HG02870 (cell line): ENCODE results near the gene CACNA2D3.

Source experiments
- ATAC-seq: cut with Tn5 transposase; IDR thresholded peaks from one replicate; pipeline ENCODE4 v1.9.1; 2021; ENCODE audit warnings: mild to moderate bottlenecking, moderate library complexity; ENCODE audit not compliant: unreplicated experiment

The CACNA2D3 gene

DNA sequence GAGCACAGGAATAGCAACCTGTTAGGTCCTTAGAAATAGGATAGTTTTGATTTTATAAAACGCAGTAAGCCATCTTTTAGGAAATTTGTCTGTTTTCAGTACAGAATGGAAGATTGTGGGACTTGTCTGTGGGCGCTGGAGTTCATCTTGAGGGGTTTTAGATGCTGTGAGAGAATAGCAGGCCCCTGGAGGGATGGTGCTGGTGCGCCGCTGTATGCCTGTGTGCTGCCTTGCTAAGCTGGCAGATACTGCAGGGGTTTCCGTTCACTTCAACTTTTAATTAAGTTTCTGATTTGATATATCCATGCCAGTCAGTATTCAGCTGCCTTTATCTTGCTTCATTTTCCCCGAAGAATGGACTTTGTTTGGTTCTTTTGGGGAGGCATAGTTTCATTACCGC, 4.2 kb downstream of the CACNA2D3 start:
- ATAC-seq, result no peak

DNA sequence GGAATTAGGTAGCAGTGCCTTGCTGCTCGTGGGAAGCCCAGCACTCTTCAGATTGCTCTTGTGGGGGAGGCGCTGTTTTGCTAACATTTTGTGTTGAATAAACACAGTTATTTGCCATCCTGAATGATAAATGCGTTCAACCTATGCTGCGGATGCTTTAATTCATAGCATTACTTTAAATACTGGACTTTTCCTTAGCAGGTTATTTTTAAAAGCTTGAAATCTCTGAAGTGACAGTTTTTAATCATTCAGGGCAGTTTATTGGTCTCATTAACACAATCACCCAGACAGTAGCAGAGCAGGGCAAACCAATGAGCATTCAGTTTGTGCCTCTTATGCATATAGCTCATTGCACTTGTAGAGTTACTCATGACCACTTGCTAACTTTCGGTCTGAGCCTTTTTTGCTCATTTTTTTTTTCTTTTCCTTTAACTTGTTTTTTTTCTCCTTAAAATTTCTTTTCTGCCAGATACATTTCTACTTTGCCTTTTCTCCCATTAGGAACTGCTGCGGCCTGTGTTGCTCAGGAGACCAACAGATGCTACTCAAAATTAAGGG, 5.2 kb downstream of the CACNA2D3 start:
- no peak for ATAC-seq

DNA sequence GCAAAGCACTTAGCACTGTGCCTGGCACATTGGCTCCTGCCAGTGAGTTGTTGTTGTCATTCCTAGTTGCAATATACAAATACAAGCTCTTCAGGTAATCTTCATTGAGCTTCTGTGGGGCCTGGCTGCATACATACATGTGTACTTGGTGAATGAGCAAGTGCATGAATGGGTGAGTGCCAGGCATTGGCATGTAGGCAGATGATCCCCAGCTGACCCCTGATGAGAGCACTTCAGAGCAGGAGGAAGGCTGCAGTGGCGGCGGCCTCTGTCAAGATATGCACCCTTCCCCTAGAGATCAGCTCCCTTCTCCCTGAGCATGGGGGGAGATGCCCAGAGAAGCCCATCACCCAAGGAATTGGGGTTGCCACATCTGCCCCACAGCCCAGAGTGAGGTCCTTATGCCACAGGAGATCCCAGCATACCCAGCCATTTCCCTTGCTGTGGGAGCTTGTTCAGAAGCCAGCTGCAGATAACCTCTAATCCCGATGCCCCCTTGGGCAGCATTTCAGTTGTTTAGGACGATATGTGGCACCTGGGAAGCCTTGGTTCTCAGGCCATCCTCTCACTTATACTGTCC, 8.8 kb downstream of the CACNA2D3 start:
- no peak for ATAC-seq

DNA sequence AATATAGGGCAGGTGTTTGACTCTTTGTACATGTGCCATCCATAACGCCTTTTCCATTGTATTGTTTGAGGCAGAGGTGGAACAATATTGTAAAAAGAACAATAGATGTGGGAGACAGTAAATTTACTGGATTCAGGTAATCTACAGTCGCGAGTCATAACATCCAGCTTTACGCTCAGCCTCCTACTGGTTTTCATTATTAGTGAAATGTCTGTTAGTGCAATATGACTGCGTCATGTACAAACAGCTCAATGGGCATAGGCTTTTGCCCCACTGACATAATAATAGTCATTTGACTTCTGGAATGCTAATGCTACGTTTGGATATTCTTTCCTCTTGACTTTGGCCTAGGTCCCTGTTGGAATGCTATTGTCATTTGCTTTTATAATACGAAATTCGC, 9.5 kb downstream of the CACNA2D3 start:
- no peak for ATAC-seq

DNA sequence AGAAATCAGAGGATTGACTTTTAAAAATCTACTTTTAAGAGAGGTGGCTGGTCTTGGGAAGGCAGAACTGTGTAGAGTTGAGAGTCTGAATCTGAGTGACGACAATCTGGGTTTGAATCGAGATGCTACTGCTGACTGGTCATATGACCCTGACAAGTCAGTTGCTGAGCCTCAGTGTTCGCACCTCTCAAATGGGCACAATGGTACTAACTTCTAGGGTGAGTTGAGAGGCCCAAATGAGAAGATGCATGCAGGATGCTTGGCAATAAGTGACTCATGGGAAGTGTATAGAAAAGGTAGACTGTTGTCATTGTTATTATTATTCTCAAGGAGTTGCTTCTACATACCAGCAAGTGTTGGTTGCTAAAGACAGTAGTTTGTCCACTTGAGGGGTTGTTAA, 10.3 kb downstream of the CACNA2D3 start:
- no peak for ATAC-seq

DNA sequence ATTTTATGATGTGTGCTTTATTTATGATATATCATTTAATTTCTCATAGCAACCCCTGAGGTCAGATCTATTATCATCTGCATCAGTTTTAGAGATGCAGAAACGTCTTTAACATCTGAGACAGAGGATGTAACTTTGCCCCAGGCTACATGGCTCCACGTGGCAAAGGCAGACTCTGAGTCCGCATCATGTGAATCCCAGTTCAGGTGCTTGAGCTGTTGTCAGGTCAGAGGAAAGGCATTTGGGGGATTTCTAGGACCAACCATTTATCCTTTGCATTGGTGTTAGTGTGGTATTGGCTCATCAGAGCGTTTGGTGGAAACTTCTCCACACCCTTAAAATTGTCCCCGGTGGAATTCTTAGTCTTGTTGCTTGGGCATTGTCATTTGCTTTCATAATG, 10.8 kb downstream of the CACNA2D3 start:
- no peak for ATAC-seq

DNA sequence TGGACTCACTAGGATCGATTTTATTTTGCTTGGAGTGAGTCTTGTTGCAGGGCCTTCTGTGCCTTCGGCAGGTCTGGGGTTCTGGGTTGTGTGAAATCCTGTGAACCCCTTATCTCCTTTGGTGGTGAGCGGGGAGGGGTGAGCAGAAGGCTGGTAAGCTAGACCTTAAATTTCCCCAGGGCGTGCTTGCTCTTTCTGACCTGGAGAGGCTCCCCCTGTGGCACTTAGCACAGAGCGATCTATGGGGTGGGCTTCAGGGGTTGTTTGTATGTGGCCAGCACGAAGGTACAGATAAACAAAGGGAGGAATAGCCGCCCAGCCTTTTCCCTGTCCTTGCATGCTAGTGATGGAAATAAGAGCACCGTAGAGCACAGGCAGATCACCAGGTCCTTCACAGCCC, 11.8 kb downstream of the CACNA2D3 start:
- no peak for ATAC-seq

DNA sequence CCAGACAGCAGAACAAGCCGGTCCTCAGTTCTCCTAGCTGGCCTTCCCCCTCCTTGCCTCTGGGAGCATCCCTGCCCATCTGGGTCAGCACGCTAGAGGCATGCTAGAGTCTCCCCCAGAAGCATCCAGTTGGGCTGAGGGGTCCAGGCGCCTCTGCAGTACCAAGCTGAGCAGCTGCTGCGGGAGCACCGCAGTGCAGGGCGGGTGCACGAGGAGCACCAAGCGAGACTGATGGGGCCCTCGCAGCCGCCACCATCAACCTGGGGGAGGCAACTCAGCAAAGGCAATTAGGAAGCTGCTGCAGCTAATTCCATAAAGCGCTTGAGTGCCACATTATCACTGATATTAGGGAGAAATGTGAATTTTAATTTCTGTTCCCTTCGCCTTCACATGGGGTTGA, 12.4 kb downstream of the CACNA2D3 start:
- ATAC-seq, result no peak

DNA sequence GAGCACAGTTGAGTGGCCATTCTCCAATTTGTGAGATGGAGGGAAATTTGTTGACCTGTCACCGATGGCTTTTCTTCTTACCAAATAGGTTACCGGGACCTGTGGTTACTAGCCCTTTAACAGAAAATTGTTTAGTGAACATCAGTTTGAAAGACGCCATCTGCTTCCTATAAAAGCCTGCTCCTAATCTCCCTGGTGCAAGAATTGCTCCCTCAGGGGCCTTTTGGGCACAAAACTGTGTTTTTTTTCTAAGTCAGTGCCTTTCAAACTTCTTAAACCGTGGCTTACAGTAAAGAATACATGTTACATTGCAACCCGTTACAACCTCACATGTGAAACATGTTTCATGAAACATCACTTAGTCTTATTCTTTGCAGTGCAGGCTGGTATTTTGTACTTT, 15.0 kb downstream of the CACNA2D3 start:
- no peak for ATAC-seq

DNA sequence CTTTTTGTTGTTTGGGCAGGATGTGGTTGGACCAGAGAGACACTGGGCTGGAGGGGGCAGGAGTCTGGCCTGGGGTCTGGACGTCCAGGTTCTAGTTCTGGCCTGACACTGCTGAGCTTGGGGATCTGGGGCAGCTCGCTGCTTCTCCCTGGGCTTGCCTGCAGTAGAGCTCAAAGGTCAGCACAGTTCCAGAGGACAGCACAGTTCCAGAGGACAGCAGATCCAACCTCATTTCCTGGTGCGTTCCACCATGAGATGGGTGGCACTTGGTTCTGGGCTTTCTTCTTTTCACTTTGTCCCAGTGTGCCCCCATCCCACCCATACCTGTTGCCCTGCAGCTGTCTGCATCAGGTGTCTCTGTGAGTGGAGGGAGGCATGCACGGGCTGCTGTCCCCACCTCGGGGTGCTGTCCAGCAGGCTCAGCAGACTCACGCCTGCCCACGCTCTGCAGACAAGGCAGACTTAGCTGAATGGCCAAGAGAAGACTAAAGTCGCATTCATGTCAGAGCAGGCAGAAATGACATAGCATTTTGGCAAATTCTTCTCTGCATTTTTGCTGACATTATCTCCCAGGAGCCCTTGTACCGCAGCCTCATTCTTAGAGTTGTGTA, 16.7 kb downstream of the CACNA2D3 start:
- no peak for ATAC-seq

DNA sequence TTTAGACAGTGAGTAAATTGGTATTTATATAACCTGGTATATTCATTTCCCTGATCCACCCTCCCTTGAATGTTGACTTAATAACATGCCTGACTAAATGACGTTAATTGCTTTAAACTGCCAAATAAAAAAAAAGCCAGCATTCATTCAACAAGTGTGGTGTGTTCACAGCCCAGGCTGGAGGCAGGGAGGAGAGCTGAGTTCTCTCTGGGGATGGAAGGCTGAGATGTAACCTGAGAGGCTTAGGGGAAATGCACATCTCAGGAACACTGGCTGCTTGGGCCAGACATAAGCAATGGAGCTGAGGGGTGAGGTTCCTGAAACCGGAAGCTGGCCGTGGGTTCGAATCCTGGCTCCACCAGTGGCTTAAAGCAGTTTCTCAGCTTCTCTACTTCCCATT, 17.3 kb downstream of the CACNA2D3 start:
- ATAC-seq, result no peak

DNA sequence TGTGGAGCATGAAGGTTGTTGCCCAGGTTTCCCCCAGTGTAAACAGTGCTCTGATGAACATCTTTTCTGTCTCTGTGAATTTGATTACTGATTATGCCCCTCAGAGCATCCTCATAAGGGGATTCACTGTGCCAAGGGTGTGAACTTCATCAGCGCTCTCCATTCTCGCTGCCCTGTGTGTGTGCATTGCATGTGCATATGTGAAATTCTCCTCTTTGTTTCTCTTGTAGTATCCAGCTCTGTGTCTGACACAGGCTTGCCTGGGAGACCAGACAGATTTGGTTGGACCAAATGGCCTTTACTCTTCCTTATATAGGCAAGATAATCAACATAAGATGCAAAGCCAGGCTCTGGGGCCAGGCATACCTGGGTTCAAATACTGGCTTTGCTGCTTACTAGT, 21.9 kb downstream of the CACNA2D3 start:
- ATAC-seq, result no peak

DNA sequence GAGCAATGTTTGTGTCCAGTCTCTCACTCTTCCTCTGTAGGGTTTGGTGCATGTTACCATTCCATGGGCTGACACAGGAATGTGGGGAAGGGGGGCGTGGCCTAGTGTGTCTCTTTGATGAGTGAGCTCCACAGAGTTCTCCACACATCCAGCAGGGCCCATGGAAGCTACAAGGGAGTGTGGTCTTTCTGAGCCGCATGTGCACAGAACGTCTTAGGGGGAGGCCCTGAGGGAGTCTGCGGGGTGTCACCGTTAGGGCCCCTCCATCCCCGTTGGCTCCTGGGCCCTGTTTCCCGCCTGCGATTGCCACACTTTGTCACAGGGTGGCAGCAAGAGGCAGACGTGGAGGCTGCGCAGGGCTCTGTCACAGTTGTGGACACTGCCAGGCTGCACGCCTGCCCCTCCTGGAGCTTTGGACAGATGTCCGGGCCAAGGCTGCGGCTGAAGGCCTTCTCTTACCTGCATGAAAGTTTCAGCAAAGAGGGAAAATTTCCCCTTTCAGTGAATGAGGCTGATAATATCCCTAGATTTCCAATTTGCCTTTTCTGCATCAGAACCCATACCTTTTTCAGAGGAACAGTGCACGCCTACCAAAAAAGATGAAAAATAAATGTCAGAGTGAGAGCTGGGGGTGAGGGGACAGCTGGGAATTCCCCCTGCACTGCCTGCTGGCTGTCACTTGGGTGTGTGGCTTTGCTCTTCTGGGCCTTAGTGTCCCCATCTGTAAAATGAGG, 24.3 kb downstream of the CACNA2D3 start:
- ATAC-seq, result no peak

DNA sequence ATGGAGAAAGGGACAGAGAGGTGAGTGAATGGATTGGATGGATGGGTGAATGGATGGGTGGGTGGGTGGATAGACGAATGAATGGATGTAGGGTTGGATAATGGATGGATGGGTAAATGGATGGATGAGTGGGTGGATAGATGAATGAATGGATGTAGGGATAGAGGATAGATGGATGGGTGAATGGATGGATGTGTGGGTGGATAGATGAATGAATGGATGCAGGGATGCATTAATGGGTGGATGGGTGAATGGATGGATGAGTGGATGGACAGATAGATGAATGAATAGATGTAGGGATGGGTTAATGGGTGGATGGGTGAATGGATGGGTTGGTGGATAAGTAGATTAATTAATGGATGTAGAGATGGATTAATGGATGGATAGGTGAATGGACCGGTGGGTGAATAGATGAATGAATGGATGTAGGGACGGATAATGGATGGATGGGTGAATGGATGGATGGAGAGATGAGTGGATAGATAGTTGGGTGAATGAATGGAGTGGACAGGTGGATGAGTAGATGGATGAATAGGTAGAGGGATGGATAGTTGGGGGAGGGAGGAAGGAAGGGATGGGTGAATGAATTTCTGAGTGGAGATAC, 28.6 kb downstream of the CACNA2D3 start:
- ATAC-seq, result no peak

DNA sequence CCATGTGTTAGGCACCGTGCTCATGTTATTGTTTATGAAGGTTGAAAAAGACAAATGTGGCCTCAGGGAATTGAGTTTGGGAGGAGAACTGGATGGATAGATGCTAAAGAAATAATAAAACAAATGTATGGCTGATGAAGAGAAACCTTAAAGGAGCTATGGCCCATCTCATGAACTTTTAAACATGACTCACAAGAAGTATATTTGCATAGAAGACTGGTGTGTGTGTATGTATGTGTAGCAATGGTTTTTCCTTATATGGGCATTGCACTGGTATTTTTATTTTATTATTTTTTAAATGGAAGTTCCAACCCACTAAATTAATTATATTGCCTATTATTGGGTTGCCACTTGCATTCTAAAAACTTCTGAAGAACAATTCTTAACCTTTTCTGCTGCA, 31.1 kb downstream of the CACNA2D3 start:
- no peak for ATAC-seq

DNA sequence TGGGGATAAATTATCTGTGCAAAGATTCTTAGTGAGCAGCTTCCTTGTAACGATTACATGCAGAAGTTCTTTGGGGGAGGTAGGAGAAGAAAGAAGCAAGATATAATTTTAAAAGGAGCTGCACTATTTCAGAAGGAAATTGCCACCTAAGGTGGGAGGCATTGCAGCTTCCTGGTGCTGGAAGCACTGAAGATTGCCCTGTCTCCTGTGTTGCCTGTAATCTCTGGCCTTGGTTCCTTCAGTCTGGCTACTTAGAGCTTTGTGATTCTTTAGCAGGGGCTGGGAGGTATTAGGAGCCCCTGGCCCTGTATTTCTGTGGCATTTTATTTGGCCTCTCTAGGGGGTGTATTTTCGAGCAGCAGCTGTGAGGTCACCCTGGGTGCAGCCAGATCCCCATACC, 35.5 kb downstream of the CACNA2D3 start:
- ATAC-seq, result no peak

DNA sequence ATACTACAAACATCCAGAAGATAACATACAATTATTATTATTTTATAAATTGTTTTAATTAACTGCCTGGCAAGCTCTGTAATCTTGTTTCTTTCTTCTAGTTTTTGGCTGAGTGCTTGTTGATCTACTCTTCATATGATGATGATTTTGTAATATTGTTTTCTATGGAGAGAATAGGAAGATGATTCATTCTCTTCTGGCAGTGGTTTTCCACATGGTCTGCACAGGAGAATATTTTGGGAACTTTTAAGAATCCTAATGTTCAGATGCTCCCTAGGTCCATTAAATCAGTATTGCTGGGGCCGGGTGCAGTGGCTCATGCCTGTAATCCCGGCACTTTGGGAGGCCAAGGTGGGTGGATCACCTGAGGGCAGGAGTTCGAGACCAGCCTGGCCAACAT, 37.6 kb downstream of the CACNA2D3 start:
- no peak for ATAC-seq

DNA sequence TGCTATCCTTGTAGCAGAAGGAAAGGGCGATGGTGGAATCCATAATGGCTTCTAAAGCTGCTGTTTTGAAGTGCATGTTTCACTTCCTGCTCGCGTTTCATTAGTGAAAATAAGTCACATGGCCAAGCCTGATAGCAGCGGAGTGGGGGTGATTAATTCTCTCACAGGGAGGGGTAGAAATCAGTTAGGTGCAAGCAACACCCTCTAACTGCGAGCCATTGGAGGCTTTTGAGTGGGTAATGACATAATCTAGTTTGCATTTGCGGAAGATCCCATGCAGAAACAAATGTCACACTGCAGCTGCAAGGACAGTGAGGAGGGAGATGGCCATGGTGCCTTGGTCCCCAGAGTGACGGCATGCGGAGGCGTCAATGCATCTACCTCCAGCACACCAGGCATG, 41.1 kb downstream of the CACNA2D3 start:
- ATAC-seq, result no peak

DNA sequence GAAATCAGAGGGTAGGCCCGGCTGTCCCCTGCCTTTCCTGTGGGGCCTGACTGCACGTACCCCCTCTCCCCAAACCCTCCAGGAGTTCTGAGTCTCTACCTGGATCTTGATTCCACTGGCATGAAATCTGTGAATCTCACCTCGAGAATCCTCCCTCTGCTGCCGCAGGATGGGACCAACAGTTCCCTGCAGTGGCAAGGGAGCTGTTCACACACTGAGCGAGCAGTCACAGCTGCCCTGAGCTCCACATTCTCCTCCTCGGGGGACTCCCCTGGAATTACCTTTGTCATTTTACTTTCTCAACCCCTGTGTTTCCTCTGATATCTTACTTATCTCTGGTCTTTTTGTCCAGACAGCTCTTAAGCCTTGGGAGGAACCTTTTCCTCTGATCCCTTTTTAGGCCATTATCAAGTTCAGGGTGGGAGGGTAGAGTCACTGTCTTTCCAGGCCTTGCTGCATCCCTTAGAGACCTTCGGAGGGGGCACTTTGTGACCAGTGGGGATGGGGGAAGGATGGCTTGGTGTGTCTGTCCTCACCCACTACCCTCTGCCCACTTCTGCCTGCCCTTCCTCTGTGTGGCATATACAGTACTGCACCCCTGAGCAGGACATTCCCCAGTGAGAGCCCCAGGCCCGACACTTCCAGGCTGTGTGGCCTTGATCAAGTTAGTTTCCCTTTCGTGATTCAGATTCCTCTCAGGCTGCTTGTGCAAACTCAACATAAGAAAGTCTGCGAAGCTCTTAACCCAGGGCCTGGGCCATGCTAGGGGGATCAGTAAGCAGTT, 42.0 kb downstream of the CACNA2D3 start:
- ATAC-seq, result no peak

DNA sequence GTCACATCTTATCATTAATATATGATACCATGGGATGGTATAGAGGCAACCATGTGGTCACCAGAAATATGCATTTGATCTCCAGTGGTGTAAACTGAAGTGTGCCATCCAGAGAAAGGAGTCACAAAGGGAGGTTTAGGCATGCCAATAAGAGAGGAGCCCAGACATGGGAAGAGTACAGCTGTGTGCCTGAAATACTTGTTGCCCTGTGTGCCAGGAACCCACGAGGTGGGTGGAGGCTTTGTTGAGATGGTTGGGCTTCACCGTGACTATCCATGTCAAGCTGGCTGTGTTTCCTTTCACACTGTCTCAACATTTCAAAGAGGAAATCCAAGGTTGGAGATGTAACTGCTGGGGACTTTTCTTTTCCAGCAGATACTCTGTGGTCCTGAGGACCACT, 43.5 kb downstream of the CACNA2D3 start:
- no peak for ATAC-seq

DNA sequence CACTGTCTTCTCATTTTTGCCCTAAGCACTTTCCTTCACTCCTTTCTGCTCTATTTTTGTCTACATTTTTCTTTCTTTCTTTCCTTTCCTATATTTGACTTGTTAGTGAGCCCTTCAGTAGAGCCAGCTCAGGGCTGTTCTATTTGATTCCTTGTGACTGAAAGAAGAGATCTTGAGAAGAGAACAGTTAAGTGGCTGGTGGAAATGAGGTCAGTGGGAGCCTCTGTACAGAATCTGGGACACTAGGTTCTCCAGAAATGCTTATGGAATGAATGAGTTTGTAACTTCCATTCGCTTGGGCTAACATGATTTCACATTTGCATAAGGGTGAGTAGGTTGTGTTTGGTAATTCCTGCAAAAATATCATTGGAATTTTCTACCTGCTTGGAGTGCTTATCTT, 45.6 kb downstream of the CACNA2D3 start:
- ATAC-seq, result no peak
